Posterior cingulate gyrus (tissue), 11 donors: ENCODE data around the gene FRMPD2.

ENCODE experiments used
- DNase-seq, 10 donors: peaks; one replicate each; pipeline versions ENCODE4 v3.0.0 to v3.0.0-alpha.2; 2020 to 2021; ENCODE audit warnings: mixed read lengths in 3 of 10
- intact Hi-C: fragments of 100-400 bp; cut with DNase I; formaldehyde crosslinking; loops from one replicate; pipeline ENCODE4 v1.15.1; 2023

Gene FRMPD2, protein sequence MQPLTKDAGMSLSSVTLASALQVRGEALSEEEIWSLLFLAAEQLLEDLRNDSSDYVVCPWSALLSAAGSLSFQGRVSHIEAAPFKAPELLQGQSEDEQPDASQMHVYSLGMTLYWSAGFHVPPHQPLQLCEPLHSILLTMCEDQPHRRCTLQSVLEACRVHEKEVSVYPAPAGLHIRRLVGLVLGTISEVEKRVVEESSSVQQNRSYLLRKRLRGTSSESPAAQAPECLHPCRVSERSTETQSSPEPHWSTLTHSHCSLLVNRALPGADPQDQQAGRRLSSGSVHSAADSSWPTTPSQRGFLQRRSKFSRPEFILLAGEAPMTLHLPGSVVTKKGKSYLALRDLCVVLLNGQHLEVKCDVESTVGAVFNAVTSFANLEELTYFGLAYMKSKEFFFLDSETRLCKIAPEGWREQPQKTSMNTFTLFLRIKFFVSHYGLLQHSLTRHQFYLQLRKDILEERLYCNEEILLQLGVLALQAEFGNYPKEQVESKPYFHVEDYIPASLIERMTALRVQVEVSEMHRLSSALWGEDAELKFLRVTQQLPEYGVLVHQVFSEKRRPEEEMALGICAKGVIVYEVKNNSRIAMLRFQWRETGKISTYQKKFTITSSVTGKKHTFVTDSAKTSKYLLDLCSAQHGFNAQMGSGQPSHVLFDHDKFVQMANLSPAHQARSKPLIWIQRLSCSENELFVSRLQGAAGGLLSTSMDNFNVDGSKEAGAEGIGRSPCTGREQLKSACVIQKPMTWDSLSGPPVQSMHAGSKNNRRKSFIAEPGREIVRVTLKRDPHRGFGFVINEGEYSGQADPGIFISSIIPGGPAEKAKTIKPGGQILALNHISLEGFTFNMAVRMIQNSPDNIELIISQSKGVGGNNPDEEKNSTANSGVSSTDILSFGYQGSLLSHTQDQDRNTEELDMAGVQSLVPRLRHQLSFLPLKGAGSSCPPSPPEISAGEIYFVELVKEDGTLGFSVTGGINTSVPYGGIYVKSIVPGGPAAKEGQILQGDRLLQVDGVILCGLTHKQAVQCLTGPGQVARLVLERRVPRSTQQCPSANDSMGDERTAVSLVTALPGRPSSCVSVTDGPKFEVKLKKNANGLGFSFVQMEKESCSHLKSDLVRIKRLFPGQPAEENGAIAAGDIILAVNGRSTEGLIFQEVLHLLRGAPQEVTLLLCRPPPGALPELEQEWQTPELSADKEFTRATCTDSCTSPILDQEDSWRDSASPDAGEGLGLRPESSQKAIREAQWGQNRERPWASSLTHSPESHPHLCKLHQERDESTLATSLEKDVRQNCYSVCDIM (N-terminal part only)

DNA sequence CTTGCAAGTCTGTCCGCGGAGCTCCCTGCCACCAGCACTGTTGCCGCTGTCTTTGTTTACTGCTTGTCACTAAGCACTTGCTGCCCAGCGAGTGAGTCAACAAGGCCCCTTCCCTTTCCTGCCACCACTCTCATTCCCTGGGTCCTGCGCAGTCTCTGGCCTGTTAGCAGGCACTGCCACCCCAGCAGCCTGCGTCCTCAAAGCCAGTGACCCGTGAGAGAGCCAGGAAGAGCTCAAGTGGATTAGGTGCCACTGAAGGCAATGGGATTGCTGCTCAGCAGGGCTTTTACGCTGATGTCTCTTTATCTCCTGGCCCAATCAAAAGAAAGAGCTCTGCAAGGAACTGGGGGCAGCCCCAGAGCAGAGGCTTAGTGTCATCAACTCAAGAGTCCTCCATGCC, at the start of gene FRMPD2:
Gene FRMPD2 (minus strand): TSS at position 61 of the 400 bp plus-strand sequence. CDS start 129 bp downstream, outside the sequence.
- intact Hi-C loops, result no loop called here
- DNase-seq, result peak in 2 of 10 donors; percentile 16 to 76

DNA sequence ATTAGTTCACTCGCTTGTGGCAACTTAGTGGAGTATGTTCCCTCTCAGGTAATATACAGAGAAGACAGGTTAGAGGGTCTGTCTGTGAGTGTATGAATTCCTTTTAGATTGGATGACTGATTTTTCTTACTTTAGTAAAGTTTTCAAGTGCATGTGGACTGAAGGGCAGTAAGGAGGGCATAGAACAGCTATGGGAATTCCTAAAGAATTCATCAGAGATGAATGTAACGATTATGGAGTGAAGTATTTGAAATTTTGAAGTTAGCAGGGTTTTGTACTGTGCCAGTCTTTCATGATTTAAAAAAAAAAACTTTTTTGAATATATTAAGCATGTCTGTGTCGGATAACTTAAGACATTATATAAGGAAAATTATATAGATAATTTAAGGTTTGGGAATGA, 47.5 kb upstream of the FRMPD2 start:
- intact Hi-C loops, result no loop called here
- no peak for DNase-seq

DNA sequence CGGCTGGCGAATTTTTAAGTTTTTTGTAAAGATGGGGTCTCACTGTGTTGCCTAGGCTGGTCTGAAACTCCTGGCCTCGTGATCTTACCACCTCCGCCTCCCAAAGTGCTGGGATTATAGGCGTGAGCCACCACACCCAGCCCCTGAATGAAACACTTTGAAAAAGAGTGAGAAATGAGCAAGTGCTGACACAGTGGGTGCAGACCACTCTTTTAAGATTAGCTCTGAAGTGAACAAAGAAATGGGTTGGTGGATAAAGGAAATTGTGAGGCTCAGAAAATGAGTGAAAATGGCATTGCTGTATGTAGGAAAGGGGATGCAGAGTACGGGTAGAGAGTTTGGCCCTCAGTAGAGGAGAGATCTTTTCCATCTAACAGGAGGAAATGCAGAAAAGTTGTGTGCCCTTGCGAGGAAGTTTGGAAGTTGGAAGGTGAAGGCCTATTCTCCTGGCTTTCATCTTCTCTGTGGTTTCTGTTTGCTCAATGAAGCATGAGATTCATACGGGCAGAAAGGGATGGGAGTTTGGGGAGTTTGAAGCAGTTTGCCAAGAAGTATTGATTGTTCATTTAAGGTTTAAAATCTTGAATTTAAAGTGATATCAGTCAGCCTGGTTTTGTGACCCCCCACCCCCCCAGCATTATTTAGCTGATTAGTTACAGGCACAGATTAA, 43.0 kb upstream of the FRMPD2 start:
- DNase-seq, result no peak
- intact Hi-C loops, result no loop called here

DNA sequence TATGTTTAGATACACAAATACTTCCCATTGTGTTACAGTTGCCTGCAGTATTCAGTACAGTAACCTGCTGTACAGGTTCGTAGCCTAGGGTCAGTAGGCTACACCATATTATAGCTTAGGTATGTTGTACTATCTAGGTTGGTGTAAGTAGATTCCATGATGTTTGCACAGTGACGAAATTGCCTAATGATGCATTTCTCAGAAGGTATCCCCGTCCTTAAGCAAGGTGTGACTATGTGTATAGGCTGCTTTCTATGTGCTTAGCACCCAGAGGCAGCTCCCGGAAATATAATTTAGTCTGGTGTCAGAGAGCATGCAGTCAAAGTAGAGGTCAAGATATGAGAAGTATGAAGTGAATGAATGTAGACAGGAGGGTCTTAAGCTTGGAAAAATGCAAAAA, 41.7 kb upstream of the FRMPD2 start:
- intact Hi-C loops, result no loop called here

DNA sequence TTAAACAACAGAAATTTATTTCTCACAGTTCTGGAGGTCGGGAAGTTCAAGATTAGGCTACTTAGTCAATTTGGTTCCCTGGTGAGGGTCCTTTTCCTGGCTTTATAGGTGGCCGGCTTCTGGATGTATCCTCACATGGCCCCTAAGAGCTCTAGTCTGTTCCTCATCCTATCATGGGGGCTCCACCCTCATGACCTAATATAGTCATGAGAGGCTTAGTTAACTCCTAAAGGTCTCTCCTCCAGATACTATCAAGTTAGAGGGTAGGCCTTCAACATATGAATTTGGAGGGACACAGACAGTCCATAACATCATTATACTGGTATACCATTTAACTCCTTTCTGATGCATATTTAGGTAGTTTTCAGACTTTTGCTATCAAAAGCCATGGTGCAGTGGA, 39.6 kb upstream of the FRMPD2 start:
- intact Hi-C loops, result no loop called here
- DNase-seq, result no peak

More for the DNA sequence above, 41.7 kb upstream of the FRMPD2 start:
- no peak for DNase-seq

DNA sequence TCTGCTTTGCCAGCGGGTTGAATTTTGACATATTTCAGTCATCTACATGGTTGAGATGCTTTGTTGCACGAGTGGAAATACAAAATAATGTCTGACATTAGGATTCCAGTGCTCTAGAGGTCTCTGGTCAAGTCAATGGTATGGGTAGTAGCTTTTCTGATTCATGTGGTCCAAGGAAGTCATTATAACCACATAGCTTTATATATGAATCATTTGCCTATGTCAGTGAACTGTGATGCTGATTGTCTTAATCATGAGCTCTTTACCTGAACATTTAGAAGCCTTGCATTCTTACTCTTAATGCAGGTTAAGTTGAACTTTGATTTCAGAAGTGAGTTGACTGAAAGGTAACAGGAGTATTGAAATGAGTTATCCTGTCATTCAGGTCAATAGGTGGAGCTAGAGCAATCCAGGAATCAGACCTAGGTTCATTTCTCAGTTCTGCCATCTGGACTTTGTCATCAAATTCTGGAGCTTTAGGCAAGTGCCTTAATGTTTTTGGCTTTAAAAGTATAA, 35.3 kb upstream of the FRMPD2 start:
- intact Hi-C loops, result no loop called here

DNA sequence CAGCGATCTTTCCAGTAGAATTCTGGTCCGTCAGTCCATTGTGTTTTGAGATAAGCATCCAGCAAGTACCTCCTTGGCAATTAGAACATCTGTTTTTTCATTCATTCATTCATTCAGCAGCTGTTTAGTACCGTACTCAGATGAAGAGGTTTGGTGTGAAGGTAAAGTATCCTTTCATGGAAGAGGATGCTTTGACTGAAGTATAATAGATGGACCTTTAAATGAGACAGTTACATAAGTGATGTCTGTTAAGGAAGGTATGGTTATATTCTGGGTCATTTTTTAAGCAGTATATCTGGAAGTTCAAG, 33.2 kb upstream of the FRMPD2 start:
- intact Hi-C loops, result no loop called here
- DNase-seq, result no peak

More for the DNA sequence above, 35.3 kb upstream of the FRMPD2 start:
- no peak for DNase-seq

DNA sequence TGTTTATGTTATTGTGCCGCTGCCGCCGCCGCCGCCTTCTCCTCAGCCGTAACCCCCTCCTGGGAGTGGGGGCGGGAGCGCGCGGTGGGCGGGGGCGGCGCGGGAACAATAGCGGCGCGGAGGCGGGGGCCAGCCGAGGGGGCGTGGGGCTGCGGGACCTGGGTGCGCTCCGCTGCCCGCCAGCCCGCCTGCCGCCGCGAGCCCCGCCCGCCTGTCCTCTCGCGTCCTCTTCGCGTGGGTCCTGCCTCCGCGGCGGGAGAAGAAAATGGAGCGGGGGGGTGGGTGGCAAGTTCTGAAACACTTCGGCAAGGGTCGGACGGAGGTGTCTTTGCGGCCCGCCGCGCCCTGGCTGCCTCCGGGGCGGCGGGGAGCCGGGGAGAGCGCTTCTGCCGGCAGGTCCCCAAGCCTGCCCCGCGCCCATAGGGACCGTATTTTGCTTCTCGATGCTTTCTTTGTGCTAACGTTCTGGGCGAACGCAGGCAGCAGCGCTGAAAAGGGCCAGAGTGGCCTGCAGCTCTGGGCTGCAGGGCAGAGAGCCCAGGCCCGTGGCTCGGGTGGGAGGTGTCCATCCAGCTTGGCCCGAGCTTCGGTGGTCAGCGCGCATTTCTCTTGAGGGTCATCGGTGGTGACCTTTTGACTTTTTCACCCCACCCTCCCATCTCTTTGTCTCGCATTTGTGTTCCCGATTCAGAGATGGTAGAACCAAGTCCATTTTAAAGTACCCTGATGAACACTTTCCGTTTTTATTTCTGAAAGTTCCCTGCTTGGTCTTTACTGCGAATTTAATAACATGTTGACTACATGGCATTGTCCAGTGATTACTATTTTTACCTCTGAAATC, 32.6 kb upstream of the FRMPD2 start:
- DNase-seq, result peak in 9 of 10 donors; percentile 36 to 91 (median 41)
- intact Hi-C loops, result no loop called here

DNA sequence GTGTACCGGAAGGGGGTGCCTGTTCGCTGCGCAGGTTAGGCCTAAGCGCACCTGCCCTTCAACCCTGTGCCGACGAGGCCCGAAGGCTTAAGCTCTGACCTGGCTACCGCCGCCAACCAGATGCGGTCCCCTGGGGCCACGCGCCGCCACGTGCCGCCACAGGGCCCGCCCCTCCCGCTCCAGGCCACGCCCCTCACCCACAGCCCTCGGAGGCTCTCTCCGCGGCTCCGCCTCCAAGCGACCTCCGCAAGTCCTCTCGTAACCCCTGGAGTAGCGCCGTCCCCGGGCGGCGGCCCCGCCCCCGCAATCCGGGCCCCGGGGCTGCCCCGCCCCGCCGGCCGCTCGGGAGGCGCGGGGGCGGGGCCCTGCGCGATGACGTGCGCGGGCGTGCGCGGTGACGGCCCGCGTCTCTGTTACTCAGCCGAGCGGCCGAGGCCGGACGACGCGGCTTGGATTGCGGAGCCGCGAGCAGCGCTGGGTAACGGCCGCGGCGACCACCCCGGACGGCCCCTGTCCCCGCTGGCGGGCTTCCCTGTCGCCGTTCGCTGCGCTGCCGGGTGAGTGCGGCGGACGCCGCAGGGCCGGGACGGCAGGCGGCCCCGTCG, 31.9 kb upstream of the FRMPD2 start, which contains the start of gene MAPK8:
Gene MAPK8 (plus strand): TSS at position 413 of the 605 bp plus-strand sequence. CDS start 94,984 bp downstream, outside the sequence.
- intact Hi-C loops, result no loop called here
- DNase-seq, result peak; percentile 74 to 98 (median 83)

DNA sequence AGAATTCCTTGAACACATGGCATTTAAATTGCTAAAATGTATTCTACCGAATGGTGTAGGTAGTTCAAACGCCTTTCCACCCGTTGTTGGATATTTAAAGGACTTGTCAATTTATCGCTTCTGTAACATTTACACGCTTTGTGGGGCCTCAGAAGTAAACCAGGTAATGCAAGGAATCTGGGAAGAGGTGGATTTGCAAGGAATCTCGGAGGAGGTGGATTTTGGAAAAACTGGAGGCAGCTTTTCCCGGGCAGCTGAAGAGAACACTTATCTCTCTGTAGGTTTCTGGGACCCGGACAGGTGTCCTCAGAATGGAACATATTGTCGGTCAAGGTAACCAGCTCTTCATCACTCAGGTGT, 31.4 kb upstream of the FRMPD2 start:
- no peak for DNase-seq
- intact Hi-C loops, result no loop called here

DNA sequence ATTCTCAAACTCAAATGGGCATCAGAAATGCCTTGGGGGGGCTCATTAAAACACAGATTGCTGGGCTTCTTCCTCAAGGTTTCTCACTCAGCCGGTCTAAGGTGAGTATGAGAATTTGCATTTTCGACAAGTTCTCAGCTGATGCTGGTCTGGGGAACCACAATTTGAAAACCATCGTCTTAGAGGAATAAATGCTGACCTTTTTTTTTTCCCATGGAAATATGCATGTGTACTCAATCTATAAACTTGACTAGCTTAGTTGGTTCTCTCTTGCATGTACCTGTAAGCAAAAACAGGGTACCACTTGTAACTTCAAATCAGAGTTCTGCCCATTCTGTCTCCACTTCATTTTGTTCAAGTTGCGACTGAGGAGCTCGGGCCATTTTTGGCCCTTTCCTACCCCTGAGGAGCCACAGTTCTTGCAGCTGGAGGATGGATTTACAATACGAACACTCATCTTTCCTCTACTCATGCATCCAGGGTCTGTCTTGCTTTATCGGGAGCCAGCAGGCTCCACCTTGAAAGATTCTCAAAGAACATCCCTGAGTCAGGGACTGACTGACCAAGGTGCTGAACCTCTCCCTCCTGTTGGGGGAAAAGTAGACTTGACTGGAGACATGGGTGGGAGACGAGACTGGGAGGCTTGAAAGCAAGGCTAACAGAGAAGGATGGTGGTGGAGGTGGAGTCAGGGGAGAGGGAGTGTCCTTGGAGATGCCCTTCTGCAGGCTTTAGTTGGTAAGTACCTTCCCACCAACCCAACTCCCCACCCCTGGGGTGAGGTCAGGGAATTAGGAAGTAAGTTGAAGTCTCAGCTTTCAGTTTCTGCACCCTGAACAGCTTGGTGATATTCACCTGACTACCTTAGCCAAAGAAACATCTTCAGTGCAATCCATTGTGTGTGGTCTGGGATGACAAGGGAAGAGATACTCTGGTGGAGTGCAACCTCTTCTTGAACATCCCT, 28.3 kb upstream of the FRMPD2 start:
- intact Hi-C loops, result no loop called here
- DNase-seq, result no peak

DNA sequence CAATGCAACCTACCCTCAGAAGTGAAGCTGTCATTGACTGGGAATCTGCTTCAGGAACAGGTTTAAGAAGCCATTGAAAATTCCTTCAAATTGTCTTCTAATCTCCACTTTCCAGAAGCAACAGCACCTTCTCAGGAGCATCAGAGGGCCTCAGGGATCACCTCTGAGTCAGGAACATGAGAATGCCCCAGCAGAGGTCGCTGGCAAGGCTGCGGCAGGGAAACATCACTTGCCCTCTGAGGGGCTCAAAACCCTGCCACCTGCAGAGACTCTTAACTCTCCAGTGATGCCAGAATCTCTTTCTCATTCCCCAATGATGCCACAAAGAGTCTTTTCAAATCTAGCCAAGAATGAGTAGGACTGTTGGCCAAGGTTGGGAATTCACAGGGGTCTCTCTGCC, 26.1 kb upstream of the FRMPD2 start:
- no peak for DNase-seq
- intact Hi-C loops, result no loop called here

DNA sequence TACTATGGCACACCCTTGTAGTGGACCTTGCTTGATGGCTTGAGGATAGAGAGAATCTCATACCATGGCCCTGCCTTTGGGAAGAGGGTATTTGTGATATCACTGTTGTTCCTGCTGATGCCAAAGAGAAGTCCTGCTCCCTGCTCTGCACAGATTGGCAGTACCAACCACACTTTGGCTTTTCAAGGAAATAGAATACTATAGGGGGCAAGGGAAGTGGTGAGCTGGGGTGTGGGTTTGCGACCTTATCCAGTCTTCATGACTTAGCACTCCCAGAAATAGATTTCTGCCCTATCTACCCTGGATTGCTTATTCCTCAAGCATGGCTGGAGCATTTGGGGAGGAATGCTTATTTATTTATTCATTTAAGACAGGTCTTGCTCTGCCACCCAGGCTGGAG, 25.2 kb upstream of the FRMPD2 start:
- no peak for DNase-seq
- intact Hi-C loops, result no loop called here

DNA sequence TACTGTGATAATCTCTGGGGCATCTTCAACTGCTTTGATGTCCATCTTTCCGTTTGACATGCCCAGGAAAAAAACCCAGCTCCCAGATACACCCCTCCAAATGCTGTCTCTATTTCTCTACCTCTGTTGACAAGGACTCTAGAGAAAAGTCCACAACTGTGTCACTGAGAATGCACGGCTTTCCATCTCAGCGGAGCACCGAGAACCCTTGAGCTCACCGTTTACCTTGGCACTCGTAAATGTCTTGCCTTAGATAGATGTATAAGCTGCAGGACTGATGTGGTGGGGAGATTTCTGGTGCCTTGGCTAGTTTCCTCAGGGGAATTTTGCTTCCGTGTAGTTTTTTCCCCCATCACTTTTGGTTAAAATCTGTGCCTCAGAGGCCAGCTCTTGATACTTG, 24.6 kb upstream of the FRMPD2 start:
- DNase-seq, result no peak
- intact Hi-C loops, result no loop called here

DNA sequence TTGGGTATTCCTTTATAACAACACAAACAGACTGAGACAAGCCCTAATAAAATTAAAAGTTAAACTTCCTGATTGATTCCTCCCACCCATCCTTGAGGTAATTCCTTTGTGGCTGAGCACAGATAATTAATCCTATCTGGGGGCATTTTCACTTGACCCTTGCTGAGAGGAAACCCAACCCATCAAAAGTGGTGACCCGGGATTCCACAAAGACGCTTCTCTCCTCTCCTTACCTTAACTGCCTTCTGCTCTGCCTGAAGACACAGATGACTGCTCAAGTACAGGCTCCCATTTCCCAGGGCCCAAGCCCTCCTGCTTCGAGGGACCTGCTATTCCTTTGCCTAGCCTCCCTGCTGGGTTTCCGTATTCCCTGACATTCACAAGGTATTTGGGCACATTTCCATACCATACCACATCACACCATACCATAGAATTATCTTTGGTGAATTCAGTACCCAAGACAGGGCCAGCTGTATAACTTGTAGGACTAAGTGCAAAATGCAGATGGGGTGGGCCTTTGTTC, 22.1 kb upstream of the FRMPD2 start:
- no peak for DNase-seq
- intact Hi-C loops, result no loop called here

DNA sequence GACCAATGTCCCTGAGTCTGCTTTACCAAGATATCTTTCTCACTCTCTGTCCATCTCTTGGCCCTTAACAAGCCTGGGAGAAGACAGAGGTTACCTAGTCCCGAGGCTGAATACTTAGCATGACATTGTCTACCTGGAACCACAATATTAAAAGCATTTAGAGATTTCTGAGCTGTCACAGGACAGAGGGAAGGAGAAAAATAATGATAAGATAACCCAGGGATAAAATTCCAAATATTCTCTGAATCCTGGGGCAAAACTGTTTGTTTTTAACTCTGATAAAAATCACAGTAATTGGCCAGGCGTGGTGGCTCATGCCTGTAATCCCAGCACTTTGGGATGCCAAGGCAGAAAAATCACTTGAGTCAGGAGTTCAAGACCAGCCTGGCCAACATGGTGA, 19.9 kb upstream of the FRMPD2 start:
- intact Hi-C loops, result no loop called here
- no peak for DNase-seq

DNA sequence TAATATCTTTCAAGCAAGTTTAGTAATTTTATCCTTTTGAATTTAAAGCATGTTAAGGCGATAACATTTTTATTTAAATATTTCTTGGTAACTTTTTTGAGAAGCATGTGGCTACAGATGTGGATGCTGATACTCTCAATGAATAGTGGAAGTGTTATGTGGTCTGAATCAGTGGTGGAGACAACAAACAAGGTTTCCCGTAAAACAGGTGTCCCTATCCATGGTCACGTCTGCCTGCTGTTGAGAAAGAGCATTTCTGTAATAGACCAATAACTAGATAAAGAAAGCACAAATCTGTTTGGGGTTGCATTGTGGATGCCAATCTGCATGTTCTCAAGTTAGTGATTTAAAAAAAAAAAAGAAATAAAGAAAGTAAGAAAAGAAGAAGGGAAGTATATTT, 18.1 kb upstream of the FRMPD2 start:
- DNase-seq, result no peak

More for the DNA sequence above, 18.1 kb upstream of the FRMPD2 start:
- intact Hi-C loops, result no loop called here
